Measurements from ENCODE around the gene PLCH2. TPM values are rescaled to one million over a fixed set of nuclear protein-coding genes. Genes with fewer than 3 reads are reported as not detected.

Gene PLCH2
- total RNA-seq, 1 experiment from 2014 or later = not detected

GRCh38 chr1:2535981-2536380 lies 59.9 kb downstream of the PLCH2 start:
- intact Hi-C loops (cut with micrococcal nuclease; ENCODE audit: unreplicated experiment) = no loop called here
- Histone ChIP-seq H3K4me1 (ENCODE audit: insufficient read depth, low read length, poor library complexity, severe bottlenecking) (peaks cover 8% of the 10 kb centered on the region), H3K27me3 (replicated peaks; ENCODE audit: insufficient read depth, low read depth, low read length, poor library complexity) (peaks cover 37% of the 10 kb centered on the region), H3K36me3 (ENCODE audit: insufficient read depth, low read length, poor library complexity, severe bottlenecking) (no peaks in the 10 kb centered on the region), H3K27ac (ENCODE audit: low read depth, low read length, poor library complexity, severe bottlenecking) (no peak overlapping the region), H3K4me3 (ENCODE audit: low read depth, low read length, poor library complexity, severe bottlenecking) (no peak overlapping the region), H3K9me3 (ENCODE audit: low read depth, low read length, poor library complexity, severe bottlenecking) (no peaks in the 10 kb centered on the region)
- ChIA-PET POLR2A (ENCODE audit: low non-redundant PET) (no interaction called here), CTCF (no interaction called here)
- no peak for DNase-seq (ENCODE audit: low spot score)
- TF ChIP-seq EZH2 (IDR thresholded peaks at IDR 0.05; ENCODE audit: borderline replicate concordance, low read depth, low read length, poor library complexity, severe bottlenecking) = no peak
- no peak for TF ChIP-seq CTCF (conservative IDR thresholded peaks at IDR 0.05; ENCODE audit: low read depth, low read length)
- BruUV-seq (replicated peaks) = no TSS peak

GRCh38 chr1:2537784-2538115 lies 61.7 kb downstream of the PLCH2 start:
- no peaks in the 10 kb centered on the region for H3K36me3 ChIP-seq (ENCODE audit: insufficient read depth, low read length, poor library complexity, severe bottlenecking)
- H3K27me3 ChIP-seq (replicated peaks; ENCODE audit: insufficient read depth, low read depth, low read length, poor library complexity) = peaks cover 28% of the 10 kb centered on the region
- no peak overlapping the region for H3K27ac ChIP-seq (ENCODE audit: low read depth, low read length, poor library complexity, severe bottlenecking)
- BruUV-seq (replicated peaks) = no TSS peak
- no peak for DNase-seq (ENCODE audit: low spot score)
- POLR2A ChIA-PET (ENCODE audit: low non-redundant PET) = no interaction called here
- no peaks in the 10 kb centered on the region for H3K9me3 ChIP-seq (ENCODE audit: low read depth, low read length, poor library complexity, severe bottlenecking)
- no peak overlapping the region for H3K4me3 ChIP-seq (ENCODE audit: low read depth, low read length, poor library complexity, severe bottlenecking)
- H3K4me1 ChIP-seq (ENCODE audit: insufficient read depth, low read length, poor library complexity, severe bottlenecking) = peaks cover 13% of the 10 kb centered on the region
- TF ChIP-seq EZH2 (IDR thresholded peaks at IDR 0.05; ENCODE audit: borderline replicate concordance, low read depth, low read length, poor library complexity, severe bottlenecking) (no peak), CTCF (conservative IDR thresholded peaks at IDR 0.05; ENCODE audit: low read depth, low read length) (no peak)
- intact Hi-C loops (cut with micrococcal nuclease; ENCODE audit: unreplicated experiment) = no loop called here
- CTCF ChIA-PET = interaction anchor here (0.6 kb wide), 1 partner anchor 156 kb away, joined by 7 read pairs; no protein-coding TSS in a partner anchor

GRCh38 chr1:2538376-2538775 lies 62.3 kb downstream of the PLCH2 start:
- intact Hi-C loops (cut with micrococcal nuclease; ENCODE audit: unreplicated experiment) = no loop called here
- CTCF ChIA-PET = no interaction called here
- peaks cover 13% of the 10 kb centered on the region for H3K4me1 ChIP-seq (ENCODE audit: insufficient read depth, low read length, poor library complexity, severe bottlenecking)

More at GRCh38 chr1:2538376-2538775, 62.3 kb downstream of the PLCH2 start:
- Histone ChIP-seq H3K36me3 (ENCODE audit: insufficient read depth, low read length, poor library complexity, severe bottlenecking) (no peaks in the 10 kb centered on the region), H3K27me3 (replicated peaks; ENCODE audit: insufficient read depth, low read depth, low read length, poor library complexity) (peaks cover 22% of the 10 kb centered on the region), H3K27ac (ENCODE audit: low read depth, low read length, poor library complexity, severe bottlenecking) (no peak overlapping the region), H3K9me3 (ENCODE audit: low read depth, low read length, poor library complexity, severe bottlenecking) (no peaks in the 10 kb centered on the region), H3K4me3 (ENCODE audit: low read depth, low read length, poor library complexity, severe bottlenecking) (no peak overlapping the region)
- BruUV-seq (replicated peaks) = no TSS peak
- no peak for TF ChIP-seq EZH2 (IDR thresholded peaks at IDR 0.05; ENCODE audit: borderline replicate concordance, low read depth, low read length, poor library complexity, severe bottlenecking)
- TF ChIP-seq CTCF (conservative IDR thresholded peaks at IDR 0.05; ENCODE audit: low read depth, low read length) = no peak
- no peak for DNase-seq (ENCODE audit: low spot score)
- POLR2A ChIA-PET (ENCODE audit: low non-redundant PET) = no interaction called here

Measured in A673 (cell line).